SK-N-SH treated with all-trans-retinoic acid at 6 μM for 48 hours (cell line): ENCODE data around the gene MYADM.

Experiments
- ATAC-seq: fragments of 200-7000 bp; cut with Tn5 transposase; 3 replicates; pipeline ENCODE4 v1.9.1; 2020; ENCODE audit warnings: mild to moderate bottlenecking, moderate library complexity
- ARNTL ChIP-seq: fragments of 450-650 bp; formaldehyde crosslinking; IDR thresholded peaks from 2 replicates; pipeline ENCODE4 v1.5.0; 2020; ENCODE audit warnings: low read depth, mild to moderate bottlenecking, moderate library complexity, borderline replicate concordance
- CREB5 ChIP-seq: fragments of 250-450 bp; sonication (Bioruptor Pico); IDR thresholded peaks from 2 replicates; pipeline ENCODE4 v1.5.1; 2020; ENCODE audit warnings: low read depth, mild to moderate bottlenecking, moderate library complexity
- CSDC2 ChIP-seq: fragments of 250-450 bp; sonication (Bioruptor Pico); IDR thresholded peaks from 2 replicates; pipeline ENCODE4 v1.5.0; 2020; ENCODE audit warnings: mild to moderate bottlenecking, moderate library complexity
- CSRNP3 ChIP-seq: fragments of 250-450 bp; sonication (Bioruptor Pico); IDR thresholded peaks from 2 replicates; pipeline ENCODE4 v1.5.1; 2021; ENCODE audit warnings: mild to moderate bottlenecking, moderate library complexity
- ESRRG ChIP-seq: fragments of 250-450 bp; sonication (Bioruptor Pico); IDR thresholded peaks from 2 replicates; pipeline ENCODE4 v1.6.1; 2021; ENCODE audit warnings: mild to moderate bottlenecking
- GLIS3 ChIP-seq: fragments of 250-450 bp; sonication (Bioruptor Pico); IDR thresholded peaks from 2 replicates; pipeline ENCODE4 v1.5.0; 2020; ENCODE audit warnings: mild to moderate bottlenecking, moderate library complexity
- ISL1 ChIP-seq: fragments of 250-450 bp; sonication (Bioruptor Pico); IDR thresholded peaks from 2 replicates; pipeline ENCODE4 v2.1.2; 2022; ENCODE audit warnings: mild to moderate bottlenecking, moderate library complexity
- OSR1 ChIP-seq: fragments of 250-450 bp; sonication (Bioruptor Pico); IDR thresholded peaks from 2 replicates; pipeline ENCODE4 v1.8.0; 2022; ENCODE audit warnings: moderate library complexity, mild to moderate bottlenecking, inconsistent platforms
- PATZ1 ChIP-seq: fragments of 250-450 bp; sonication (Bioruptor Pico); IDR thresholded peaks from 2 replicates; pipeline ENCODE4 v1.8.0; 2020; ENCODE audit warnings: mild to moderate bottlenecking, moderate library complexity, borderline replicate concordance
- POU6F1 ChIP-seq: fragments of 250-450 bp; sonication (Bioruptor Pico); IDR thresholded peaks from 2 replicates; pipeline ENCODE4 v1.8.0; 2021; ENCODE audit warnings: low read depth, mild to moderate bottlenecking, moderate library complexity, borderline replicate concordance
- PPARA ChIP-seq: fragments of 250-450 bp; sonication (Bioruptor Pico); IDR thresholded peaks from 2 replicates; pipeline ENCODE4 v1.5.0; 2020; ENCODE audit warnings: mild to moderate bottlenecking, borderline replicate concordance
- RARB ChIP-seq: fragments of 250-450 bp; sonication (Bioruptor Pico); IDR thresholded peaks from 2 replicates; pipeline ENCODE4 v1.8.0; 2021; ENCODE audit warnings: mild to moderate bottlenecking, moderate library complexity
- SNAI2 ChIP-seq: fragments of 250-450 bp; sonication (Bioruptor Pico); IDR thresholded peaks from 2 replicates; pipeline ENCODE4 v1.5.0; 2020; ENCODE audit warnings: mild to moderate bottlenecking, moderate library complexity
- TCF4 ChIP-seq: fragments of 250-450 bp; sonication (Bioruptor Pico); IDR thresholded peaks from 2 replicates; pipeline ENCODE4 v1.8.0; 2021; ENCODE audit warnings: mild to moderate bottlenecking, moderate library complexity, borderline replicate concordance
- TOX ChIP-seq: fragments of 250-450 bp; sonication (Bioruptor Pico); IDR thresholded peaks from 2 replicates; pipeline ENCODE4 v1.8.0; 2021; ENCODE audit warnings: mild to moderate bottlenecking, moderate library complexity, borderline replicate concordance
- TSHZ2 ChIP-seq: fragments of 250-450 bp; sonication (Bioruptor Pico); IDR thresholded peaks from 2 replicates; pipeline ENCODE4 v1.5.0; 2020; ENCODE audit warnings: mild to moderate bottlenecking, moderate library complexity
- ZFP3 ChIP-seq: fragments of 250-450 bp; sonication (Bioruptor Pico); IDR thresholded peaks from 2 replicates; pipeline ENCODE4 v1.5.0; 2020; ENCODE audit warnings: mild to moderate bottlenecking, moderate library complexity
- ZFP30 ChIP-seq: fragments of 450-650 bp; formaldehyde crosslinking; IDR thresholded peaks from 2 replicates; pipeline ENCODE4 v1.5.0; 2022; ENCODE audit warnings: mild to moderate bottlenecking, moderate library complexity
- ZNF565 ChIP-seq: fragments of 450-650 bp; formaldehyde crosslinking; conservative IDR thresholded peaks from 2 replicates; pipeline ENCODE4 v1.5.0; 2020; ENCODE audit warnings: low read depth, mild to moderate bottlenecking, moderate library complexity
- ZNF70 ChIP-seq: fragments of 450-650 bp; formaldehyde crosslinking; IDR thresholded peaks from 2 replicates; pipeline ENCODE4 v1.5.0; 2020; ENCODE audit warnings: mild to moderate bottlenecking, moderate library complexity
- ZNF8 ChIP-seq: fragments of 450-650 bp; formaldehyde crosslinking; IDR thresholded peaks from 2 replicates; pipeline ENCODE4 v1.5.0; 2020; ENCODE audit warnings: mild to moderate bottlenecking, moderate library complexity

The MYADM gene

GRCh38 chr19:53900191-53900860 lies 32.6 kb downstream of the MYADM start:
- no peak for ATAC-seq
- no peak for TF ChIP-seq GLIS3
- TF ChIP-seq TSHZ2 (CRISPR knock-in tag): no peak
- TF ChIP-seq CSRNP3 (CRISPR knock-in tag): no peak
- TF ChIP-seq CREB5: no peak
- TF ChIP-seq TCF4: no peak
- TF ChIP-seq ZNF565 (CRISPR knock-in tag): no peak
- no peak for TF ChIP-seq RARB

GRCh38 chr19:53903055-53903680 lies 35.5 kb downstream of the MYADM start:
- ATAC-seq: no peak
- TF ChIP-seq ISL1 (CRISPR knock-in tag): no peak
- TF ChIP-seq ZFP30 (CRISPR knock-in tag): no peak

- TF ChIP-seq CREB5 (no peak), ZNF565 (CRISPR knock-in tag) (no peak), ZNF8 (no peak), CSRNP3 (CRISPR knock-in tag) (no peak), ZFP30 (CRISPR knock-in tag) (no peak), POU6F1 (no peak), TCF4 (no peak), ZNF70 (no peak), CSDC2 (CRISPR knock-in tag) (no peak), ARNTL (CRISPR knock-in tag) (no peak), ZFP3 (CRISPR knock-in tag) (no peak), ESRRG (no peak), TOX (CRISPR knock-in tag) (no peak), OSR1 (CRISPR knock-in tag) (no peak), GLIS3 (no peak), PPARA (CRISPR knock-in tag) (no peak), SNAI2 (no peak), ISL1 (CRISPR knock-in tag) (no peak), PATZ1 (no peak)
- no peak for ATAC-seq
Measured at GRCh38 chr19:53904909-53905308, 37.2 kb downstream of the MYADM start.
